Measurements from ENCODE around the gene GLI1.

GLI1 gene

DNA sequence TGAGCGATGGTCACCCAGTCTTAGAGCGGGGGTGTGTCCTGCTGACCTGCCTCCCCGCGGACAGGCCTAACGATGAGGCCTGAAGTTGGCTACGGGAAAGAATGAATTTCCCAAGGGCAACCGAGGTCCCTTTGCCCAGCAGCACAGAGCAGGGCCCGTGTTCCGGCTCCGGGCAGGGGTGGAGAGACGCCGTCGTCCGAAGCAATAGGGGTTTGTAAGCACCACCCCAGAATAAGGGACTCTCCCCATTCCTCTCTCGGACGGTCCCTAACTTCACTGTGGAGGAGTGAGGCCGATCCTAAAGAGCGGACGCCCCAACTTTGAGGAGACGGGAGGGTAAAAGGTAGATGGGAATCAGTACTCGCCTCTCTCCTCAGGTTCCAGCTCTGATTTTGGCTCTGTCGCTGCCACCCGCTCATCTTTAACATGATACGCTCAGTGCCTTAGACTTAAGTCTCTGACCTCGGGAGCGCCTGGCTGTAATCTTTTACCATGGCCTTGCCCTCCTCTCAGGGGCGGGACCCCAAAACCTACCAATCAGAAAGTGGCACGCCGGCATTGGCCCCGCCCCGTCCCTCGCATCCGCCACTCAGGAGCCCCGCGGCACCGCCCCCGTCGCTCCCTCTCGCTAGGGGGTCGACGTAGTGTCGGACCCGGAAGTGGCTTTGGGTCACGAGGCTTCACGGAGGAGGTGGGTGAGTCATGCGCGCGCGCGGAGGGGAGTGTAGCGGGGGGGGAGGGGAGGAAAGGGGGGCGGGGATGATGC is 60.7 kb downstream of the GLI1 start, which contains the start of gene DDIT3:
Gene DDIT3 (minus strand): TSS at position 462 of the 766 bp plus-strand sequence. CDS start 3,108 bp downstream, outside the sequence.
- FAIRE-seq (no peak), DNase-seq (ENCODE audit: insufficient read length, low spot score) (peak; percentile 70)
- TF ChIP-seq, protein P1, sequence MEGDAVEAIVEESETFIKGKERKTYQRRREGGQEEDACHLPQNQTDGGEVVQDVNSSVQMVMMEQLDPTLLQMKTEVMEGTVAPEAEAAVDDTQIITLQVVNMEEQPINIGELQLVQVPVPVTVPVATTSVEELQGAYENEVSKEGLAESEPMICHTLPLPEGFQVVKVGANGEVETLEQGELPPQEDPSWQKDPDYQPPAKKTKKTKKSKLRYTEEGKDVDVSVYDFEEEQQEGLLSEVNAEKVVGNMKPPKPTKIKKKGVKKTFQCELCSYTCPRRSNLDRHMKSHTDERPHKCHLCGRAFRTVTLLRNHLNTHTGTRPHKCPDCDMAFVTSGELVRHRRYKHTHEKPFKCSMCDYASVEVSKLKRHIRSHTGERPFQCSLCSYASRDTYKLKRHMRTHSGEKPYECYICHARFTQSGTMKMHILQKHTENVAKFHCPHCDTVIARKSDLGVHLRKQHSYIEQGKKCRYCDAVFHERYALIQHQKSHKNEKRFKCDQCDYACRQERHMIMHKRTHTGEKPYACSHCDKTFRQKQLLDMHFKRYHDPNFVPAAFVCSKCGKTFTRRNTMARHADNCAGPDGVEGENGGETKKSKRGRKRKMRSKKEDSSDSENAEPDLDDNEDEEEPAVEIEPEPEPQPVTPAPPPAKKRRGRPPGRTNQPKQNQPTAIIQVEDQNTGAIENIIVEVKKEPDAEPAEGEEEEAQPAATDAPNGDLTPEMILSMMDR (IDR thresholded peaks at IDR 0.05; ENCODE audit: insufficient read depth, missing control alignments), result no peak

GRCh38 chr12:57521525-57522010 is 62.0 kb downstream of the GLI1 start:
- FAIRE-seq (no peak), DNase-seq (ENCODE audit: insufficient read length, low spot score) (no peak)
- TF ChIP-seq, protein P1 (IDR thresholded peaks at IDR 0.05; ENCODE audit: insufficient read depth, missing control alignments), result peak; percentile 19
